M059J (cell line): Measurements from ENCODE around the gene VSIG10L. TPM values are rescaled to one million over a fixed set of nuclear protein-coding genes. Genes with fewer than 3 reads are reported as not detected.

Experiments
- DNase-seq: peaks from one replicate; pipeline ENCODE4 v3.0.0-alpha.2; 2012; ENCODE audit warnings: low read depth
- total RNA-seq: library from RNA; depleted of rRNA; stranded (reverse); fragments of >200 nt; shearing (Covaris generic); gene quantifications from 2 replicates; pipeline ENCODE4 v1.2.3, GENCODE V29; 2014; rRNA removed

VSIG10L gene
- total RNA-seq = 0.57 and 0.86 TPM in 2 replicates

DNA sequence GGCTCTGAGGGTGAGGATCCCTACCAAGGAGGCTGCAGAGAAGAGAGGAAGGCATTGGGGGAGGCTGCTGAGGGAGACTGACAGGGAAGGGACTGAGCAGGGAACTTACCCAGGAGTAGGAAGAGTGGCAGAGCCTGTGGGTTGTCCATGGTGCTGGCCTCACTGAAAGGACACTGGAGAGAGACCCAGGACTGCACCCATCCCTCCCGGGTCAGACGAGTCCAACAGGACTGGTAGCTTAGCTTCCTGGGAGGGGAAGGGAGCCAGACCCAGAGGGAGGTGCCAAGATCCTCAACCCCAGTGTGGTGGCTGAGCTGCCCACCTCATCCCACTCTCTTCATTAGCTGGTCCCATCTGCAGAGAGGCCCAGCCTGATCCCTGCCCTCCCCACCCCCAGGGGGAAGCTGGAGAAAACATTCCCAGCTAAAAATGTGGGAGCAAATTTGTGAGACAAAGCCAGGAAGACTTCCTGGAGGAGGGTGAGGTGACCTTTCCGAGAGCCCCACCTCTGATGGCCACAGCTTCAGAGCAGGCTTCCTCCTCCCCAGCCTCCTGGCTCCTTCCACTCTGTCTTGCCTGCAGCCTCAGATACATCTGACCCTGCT is at the start of gene VSIG10L:
Gene VSIG10L, minus strand, starts transcription at position 164 of the 605 bp plus-strand sequence. Its CDS starts 15 bp downstream, at position 149.
- peak; percentile 16 for DNase-seq

DNA sequence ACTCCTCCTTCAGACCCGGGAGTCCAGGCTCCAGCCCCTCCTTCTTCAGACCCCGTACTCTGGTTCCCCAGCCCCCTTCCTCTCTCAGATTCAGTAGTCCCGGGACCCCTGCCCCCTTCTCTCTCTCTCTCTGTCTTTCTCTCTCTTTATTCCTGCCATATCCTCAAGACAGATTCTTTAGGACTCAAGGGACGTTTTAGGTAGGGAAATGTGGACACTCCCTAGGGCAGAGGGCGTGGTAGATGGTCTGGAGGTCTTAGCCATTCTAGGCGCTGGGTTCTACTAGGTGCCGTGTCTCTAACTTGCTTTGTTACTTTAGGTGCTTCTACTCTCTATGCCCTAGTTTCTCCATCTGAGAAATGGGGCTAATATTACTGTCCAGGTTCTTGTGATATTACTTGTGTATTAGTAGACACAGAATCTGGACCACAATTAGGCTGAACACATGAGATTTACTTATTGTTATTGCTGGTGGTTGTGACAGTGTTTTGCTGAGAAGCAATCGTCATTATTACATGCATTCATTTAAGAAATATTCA is 49.2 kb upstream of the VSIG10L start:
- DNase-seq = no peak

DNA sequence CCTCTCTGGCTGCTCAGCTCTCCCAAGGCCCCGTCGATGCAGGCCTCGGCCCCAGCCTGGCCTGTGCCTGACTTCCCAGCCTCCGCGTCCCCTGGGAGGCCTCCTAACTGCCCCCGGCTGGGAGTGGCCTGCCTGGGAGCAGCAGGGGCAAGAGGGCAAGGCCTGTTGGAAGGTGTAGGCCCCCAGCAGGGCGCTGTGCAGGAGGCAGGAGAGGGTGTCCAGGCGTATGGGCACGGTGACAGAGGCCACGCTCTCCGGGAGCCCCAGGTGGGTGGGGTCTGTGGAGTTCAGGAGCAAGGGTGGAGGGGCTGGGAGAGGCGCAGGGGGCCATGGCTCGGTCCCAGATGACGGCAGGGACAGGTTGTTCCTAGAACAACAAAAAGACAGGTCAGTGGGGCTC is 47.2 kb upstream of the VSIG10L start:
- DNase-seq = no peak

DNA sequence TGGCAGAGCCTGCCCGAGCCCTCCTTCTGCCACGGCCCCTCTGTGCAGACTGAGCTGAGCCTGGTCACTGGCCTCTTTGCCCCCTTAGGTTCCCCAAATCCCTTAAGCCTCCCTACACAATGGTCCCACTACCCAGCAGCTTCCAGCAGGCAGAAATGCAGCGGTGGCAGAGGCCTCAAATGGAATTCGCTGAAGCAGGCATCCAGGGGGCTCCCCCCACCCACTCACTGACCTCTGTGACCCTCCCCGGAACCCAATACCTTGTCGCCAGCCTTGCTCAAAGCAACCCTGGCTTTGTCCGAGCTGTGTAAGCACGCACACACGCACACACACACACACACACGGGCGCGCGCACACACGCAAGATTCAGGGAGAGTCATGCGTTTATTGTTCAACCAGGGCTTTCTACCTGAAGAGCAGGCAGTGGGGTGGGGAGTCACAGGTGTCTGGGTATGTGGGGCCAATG is 46.0 kb upstream of the VSIG10L start, which contains the start of gene LIM2:
Gene LIM2, minus strand, starts transcription at position 51 of the 466 bp plus-strand sequence. CDS start 531 bp downstream, outside the sequence.
- no peak for DNase-seq

DNA sequence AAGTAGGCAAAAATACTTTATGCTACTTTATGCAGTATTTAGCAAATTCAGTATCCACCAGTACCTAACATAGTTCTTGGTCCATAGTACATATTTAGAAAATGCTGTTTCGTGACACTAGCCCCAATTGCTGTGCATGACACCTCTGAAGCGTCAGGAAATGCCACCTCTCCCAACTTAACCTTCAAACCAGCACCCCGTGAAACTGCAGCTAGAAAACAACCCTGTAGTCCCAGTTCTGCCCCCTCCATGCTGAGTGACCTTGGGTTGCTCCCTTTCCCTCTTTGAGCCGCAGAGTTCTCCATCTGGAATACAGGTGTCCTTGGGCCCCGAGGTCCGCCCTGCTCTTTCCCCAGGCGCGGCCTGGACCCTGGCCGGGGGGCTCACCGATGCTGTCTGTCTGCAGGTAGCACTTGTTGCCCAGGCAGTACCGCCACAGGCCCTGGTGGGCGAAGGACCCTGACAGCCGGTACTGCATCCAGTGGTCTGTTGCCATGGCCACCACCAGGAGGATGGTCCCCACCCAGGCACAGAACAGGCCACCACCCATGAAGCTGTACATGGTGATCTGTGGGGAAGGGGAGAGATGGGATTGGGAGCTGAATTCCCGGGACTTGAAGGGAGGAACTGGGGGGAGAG is 45.1 kb upstream of the VSIG10L start:
- no peak for DNase-seq

DNA sequence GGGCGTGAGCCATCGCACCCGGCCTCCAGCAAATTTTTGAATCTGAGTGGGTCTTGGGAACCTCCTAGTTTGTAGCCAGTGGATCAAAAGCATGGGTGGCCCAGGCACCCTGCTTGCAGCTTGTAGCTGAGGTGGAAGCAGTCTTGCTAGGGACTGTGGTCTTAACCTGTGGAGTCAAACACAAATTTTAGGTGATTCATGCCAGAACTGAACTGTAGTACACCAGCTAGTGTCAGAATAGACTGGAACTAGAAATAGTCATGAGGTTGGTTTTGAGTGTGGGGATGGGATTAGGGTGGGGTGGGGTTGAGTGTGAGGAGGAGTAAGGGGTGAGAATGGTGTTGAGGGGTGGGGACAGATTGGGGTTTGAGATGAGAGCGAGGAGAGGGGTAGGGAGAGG is 40.1 kb upstream of the VSIG10L start:
- DNase-seq = no peak

DNA sequence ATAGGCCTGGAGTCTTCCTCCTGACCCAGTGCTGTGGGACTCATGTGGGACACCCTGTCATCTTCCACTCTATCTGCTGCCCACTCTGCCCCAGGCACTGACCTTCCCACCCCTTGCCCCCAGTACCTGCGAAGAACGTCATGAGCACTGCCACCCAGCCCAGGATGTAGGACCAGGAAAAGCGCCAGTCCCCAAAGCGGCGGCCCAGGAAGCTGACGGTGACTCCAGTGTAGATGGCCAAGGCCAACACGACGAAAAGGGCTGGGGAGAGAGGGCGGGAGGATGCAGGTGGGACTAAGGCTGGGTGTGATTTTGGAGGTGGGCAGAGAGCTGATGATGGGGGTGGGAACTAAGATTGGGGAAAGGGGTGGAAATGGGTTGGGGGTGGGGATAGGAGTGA is 38.4 kb upstream of the VSIG10L start:
- DNase-seq = no peak

DNA sequence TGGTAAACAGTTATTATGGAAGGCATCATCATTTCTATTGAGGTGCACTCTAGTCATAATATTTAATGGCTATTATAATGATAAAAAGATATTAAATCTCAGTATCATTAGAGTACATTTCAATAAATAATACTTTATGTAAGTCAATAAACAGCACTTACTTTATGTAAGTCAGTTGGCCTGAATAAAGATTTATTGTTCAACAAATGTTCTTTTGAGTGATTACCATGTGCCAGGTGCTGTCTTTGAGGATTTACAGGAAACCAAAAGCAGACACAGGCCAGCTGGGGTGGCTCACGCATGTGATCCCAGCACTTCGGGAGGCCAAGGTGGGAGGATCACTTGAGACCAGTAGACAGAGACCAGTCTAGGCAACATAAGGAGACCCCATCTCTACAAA is 35.5 kb upstream of the VSIG10L start:
- no peak for DNase-seq

DNA sequence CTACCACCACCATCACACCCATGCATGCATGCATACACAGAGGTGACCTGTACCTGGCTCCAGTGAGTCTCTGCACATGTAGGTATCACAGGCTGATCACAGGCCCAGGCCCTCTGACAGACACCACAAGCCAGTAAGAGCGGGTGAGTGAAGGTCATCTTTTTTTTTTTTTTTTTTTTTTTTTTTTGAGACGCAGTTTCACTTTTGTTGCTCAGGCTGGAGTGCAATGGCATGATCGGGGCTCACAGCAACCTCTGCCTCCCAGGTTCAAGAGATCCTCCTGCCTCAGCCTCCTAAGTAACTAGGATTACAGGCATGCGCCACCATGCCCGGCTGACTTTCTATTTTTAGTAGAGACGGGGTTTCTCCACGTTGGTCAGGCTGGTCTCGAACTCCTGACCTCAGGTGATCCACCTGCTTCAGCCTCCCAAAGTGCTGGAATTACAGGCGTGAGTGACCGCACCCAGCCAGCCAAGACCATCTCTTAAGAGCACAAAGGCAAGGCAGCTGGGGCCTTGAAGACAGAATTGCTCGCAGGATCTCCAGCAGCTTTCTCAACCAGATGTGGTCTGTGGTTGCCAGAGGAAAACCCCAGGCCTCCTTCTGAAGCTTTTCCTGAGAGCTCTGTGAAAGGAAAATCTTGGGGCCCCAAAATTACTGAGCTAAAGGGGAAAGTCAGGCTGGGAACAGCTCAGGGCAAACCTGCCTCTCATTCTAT is 33.7 kb upstream of the VSIG10L start:
- no peak for DNase-seq

DNA sequence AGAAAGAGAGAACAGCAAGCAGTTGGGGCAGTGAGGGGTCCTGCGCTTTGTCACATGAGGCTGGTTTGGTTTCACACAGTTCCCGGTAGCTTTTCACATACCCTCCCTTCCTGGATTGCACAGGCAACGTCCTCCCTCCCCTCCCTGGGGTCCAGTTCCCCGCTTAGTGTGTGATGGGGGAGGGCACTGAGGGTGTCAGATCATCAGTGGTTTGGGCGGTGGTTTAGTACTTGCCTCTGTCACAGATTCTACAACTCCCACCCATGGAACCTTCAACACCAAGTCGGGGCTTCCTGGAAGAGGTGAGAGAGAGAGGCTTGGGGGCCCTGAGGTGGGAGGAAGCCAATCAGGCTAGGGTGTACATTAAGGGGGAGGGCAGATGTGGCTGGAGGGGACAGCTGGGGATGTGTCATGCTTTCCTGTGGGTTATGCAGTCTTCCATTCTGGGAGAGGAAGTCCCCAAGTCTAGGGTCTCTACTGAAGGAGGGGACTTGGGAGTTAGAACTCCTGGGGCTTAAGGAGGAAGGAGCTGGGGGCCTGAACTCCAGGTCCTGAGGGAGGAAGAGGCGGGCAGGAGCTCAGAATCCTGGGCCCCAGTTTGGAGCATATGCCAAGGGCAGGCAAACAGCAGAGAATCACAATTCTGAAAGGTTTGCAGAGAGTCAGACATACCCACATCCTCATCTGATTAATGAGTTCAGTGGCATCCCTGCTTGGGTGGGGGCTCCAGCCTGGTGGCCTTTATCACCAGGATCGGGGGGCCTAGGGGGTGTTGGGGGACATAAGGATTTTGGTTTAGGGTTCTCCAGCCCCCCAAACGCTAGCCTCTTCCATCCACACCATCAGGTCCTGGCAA is 30.9 kb upstream of the VSIG10L start, which contains the start of gene NKG7:
Gene NKG7, minus strand, starts transcription at position 6 of the 856 bp plus-strand sequence. CDS start 119 bp downstream, outside the sequence.
- DNase-seq = no peak

DNA sequence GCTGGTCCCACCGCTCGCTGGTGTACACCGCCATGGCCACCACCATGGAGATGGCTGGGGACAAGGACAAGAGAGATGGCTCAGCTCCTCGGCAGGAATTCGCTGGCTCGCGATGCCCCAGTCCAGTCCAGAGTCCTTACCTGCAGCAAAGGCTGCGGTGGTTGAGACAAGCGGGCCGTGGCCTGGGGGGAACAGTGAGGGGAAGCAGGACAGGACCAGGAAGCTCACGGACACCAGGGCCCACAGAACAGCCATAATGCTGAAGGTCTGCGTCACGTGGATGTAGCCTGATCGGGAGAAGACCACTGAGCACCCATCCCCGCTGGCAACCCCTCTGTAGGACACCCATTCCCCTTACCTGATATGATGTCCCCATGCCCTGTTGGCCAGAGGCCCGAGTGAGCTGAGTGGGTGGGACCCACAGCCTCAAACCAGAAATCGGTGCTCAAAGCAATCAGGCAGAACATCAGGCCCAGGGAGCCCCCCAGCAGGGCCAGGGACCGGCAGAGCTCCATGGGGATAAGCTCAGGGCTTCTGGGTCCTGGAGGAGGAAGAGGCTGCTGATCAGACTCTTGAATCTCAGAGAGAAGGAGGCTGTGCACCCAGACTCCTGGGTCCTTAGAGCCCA is 30.2 kb upstream of the VSIG10L start:
- no peak for DNase-seq

DNA sequence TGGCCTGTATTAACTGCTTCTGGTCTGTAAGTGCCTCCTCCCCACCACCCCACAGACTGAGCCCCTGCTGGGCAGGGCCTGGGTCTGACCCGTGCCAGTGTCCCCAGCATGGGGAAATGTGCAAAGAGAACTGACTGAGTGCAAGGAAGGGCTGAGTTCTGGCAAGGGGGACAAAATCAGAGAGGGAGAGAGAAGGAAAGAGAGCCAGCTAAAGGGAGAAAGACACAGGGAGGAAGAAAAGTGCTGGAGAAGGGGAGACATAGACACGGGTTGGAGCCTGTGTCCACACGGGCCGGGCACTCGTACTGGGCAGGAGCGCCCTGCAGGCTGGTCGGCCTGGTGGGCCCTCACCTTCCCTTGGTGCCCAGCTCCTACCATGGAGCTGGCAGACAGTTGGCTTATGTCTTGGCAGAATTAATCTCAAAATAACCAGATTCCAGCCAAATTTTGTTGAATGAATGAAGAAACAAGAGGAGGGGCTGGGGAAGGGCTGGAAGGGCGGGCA is 29.3 kb upstream of the VSIG10L start:
- no peak for DNase-seq

DNA sequence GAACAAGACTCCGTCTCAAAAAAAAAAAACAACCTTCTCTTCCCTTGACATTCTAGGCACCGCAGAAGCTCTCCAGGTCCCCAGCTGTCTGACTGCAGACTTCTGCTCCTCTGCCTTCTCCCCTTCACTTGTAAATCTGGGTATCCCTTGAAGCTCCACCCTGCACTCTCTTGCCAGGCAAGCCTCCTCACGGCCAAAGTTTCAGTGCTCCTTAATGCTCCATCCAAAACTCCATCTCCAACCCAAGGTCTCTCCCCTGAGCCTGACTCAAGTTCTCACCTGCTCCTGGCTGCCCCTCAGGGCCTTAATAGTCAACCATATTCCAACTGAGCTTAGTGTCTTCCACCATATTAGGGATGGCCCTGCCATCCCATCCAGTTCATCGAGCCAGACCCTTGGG is 28.3 kb upstream of the VSIG10L start:
- DNase-seq = no peak

DNA sequence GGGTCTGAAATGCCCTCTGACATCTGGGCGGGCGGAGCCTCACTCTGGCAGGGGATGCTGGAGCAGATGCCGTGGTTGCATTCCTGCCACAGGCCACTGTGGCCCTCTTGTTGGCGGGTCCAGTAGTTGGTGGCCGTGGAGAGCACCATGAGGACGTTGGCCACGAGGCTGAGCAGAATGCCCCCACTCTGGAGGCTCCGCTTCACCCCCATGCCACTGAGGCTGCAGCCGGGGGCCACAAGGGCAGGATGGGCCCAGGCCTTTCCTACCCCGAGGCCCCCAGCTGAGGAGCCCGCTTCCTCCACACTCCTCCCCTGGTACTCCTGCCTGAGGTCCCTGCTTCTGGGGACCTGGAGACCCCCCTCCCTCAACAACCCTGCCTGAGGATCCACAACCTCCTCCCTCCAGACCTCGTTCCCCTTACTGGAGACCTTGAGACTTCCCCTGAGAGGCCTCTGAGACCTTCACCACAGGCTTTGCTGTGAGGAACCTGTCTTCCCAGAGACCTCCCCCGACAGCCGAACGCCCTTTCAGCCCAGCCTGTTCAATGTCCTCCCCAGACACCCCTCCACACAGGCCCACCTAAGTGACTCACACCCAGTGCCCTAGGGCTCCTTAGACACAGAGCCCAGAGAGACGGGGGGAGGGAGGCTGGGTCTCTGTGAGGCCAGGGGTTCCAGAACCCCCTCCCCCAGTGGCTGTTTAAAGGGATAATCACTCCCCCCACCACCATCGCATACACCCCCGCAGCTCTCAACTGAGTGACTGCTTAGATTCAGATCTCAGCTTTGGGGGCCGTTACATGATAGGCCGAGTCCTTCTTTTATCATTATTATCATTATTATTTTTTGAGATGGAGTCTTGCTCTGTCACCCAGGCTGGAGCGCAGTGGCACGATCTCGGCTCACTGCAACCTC is 26.7 kb upstream of the VSIG10L start, which contains the start of gene CLDND2:
Gene CLDND2, minus strand, starts transcription at position 638 of the 917 bp plus-strand sequence. Its CDS starts 426 bp downstream, at position 212.
- DNase-seq = no peak

DNA sequence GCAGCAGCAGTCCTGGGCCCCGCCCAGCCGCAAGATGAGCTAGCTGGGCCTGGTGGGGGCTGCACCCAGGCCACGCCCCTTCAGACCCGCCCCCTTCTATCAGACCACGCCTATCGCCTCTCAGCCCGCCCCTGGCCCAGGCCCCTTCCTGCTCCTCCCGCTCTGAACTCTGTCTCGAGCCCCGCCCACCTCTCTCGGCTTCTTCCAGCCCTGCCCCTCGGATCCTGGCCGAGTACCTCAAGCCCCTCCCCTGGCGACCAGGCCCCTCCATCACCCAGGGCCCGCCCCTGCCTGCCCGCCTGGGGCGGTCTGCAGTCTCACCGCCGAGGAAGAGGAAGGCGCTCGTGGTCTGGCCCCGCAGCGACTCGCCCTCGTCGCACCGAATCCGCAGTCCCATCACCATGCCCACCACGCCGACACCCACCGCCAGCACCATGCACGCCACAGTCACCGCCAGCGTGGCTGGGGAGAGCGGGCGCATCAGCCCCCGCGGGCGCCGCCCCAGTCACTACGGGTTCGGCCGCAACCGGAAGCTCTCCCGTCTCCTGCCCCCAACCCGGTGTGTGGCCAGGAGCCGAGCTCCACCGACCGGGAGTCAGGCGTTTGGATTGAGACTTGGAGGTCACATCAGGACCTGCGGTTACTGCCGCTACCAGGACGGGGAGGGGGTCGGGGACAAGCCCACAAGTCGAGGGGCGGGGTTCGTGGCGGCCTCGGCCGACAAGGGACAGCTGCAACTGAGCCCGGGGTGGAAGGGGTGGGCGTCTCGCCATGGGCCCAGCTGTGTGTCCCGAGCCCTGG is 25.8 kb upstream of the VSIG10L start:
- DNase-seq = peak; percentile 97

DNA sequence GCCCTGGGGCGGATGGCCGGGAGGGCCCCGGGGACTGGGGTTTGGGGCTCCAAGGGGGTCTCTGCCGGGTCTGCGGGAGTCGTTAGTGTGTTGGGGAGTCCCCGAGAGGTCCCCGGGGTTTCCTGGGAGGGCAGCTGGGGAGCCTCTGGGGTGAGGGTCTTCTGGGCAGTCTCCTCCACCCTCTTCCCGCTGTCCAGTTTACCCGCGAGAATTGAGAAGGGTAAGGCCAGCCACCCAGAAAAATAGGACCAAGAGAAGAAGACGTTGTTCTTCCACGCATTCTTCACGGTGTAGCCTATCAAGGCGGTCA is 25.3 kb upstream of the VSIG10L start:
- DNase-seq = no peak

DNA sequence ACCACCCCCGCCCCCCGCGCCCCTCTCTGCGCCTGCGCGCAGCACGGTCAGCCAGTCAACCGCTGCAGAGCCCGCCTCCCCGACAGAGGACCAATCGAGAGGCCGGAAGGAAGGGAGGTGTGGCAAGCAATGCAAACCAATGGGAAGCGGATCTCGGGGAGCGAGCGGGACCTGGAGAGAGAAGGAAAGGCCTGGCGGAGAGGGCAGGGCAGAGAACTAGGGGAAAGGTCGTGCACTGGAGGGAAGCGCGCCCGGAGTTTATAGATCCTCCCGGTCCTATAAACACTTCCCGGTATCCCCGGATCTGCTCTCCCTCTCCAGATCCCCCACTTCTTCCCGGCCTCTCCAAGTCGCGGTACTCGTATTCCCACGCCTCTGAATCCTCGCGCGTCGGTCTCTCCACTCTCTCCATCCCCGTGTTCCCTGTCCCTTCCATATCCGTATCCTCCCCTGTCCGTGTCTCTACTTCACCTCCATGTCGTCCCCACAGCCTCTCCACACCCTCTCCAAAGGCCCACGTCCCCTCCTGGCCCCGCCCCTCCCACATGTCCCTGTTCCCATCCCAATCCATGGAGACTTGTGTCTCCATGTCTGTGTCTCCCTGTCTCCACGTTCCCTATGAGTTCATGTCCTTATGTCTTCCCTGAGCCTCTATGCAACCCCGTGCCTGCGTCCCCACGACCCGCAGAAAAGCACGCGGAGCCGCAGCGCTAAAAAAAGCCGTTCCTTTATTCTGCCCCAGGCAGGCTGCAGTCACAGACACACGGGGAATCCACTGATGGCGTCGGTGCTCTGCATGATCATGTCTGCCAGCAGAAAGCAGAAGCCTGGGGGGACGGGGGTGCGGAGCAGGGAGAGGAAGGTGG is 24.7 kb upstream of the VSIG10L start:
- DNase-seq = peak; percentile 99

DNA sequence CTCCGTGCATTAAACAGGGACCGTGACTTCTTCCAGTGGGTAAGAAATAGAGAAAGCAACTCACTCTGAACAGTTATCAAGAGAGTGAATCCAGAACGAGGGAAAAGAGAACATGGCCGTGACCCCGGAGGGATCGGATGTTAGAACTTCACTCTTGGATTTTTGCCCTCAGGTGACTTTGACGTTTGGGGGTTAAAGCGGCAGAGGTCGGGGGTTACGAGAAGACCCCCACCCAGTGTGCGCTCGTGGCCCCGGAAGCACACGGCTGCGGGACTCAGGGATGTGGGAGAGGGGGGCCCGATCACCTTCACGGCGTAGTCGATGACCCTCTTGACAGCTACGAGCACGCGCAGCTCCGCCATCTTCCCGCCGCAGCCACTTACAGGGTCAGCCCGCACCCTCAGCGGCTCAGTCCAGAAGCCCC is 24.0 kb upstream of the VSIG10L start, which contains the start of gene ETFB:
Gene ETFB, minus strand, starts transcription at position 424 of the 424 bp plus-strand sequence. Its CDS starts 62 bp downstream, at position 362.
- DNase-seq = no peak
